T-helper 22 cell (primary cell): ENCODE data around the gene FMC1.
A peak's percentile ranks its signal among the peaks of the same experiment; 100 is the strongest.
"Not testable (repeated sequence)": the region's sequence is repeated elsewhere in the genome, so short reads cannot be mapped to it uniquely, and the experiment has no call there.

Experiments used
- DNase-seq: peaks from one replicate; pipeline ENCODE4 v3.0.0-alpha.2; 2020; ENCODE audit warnings: low read depth

Gene FMC1

DNA sequence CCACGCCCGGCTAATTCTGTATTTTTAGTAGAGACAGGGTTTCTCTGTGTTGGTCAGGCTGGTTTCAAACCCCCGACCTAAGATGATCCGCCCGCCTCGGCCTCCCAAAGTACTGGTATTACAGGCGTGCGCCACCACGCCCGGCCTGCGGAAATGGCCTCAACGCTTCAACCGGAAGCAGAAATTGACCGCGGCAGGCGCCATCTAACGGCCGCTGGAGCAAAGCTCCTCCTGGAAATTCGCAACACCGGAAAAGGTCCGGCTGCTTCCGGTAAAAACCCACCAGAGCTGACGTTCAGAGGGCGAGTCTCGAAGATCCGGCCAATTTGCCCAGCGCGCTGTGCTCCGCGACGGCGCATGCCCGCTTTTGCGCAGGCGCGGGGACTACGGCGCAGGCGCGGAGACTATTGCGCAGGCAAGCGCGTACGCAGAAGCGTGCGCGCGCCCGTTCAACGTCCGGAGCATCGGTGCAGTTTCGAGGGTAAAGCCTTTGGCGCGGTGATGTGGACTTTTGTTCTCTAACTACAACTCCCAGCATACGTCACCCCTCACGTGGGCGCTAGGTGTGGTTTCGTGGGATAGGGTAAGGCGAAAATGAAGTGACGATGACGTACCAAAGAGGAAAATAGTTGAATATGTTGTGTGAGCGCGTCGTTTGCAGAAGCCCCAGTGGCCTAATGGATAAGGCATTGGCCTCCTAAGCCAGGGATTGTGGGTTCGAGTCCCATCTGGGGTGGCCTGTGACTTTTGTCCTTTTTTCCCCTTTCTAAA is 915 bp upstream of the FMC1 start:
- DNase-seq, result peak; percentile 98

GRCh38 chr7:139340808-139341057 is 404 bp upstream of the FMC1 start:
- DNase-seq, result no peak

DNA sequence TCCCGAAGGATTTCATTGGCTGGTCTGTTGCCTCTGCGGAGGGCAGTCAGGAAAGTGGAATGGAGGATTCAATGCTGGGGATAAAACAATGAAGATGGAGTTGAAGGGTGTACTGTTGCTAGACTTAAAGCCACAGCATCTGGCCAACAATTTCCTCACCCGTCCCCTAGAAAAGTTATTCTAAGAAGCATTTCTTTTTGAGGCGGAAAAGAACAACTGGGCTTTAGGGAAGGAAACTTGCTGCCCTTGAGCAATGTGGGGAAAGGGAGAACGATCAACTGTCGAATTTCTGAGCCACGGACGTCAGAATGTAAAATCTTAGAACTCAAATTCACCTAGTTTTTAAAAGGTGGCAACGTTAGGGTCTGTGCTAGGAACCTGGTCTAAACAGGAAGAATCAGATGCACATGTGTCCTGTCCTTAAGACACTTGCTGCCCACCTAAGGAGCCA is 664 bp downstream of the FMC1 start:
- DNase-seq, result no peak

- no peak for DNase-seq
These were observed 3.9 kb downstream of the FMC1 start for GRCh38 chr7:139345042-139345441.

GRCh38 chr7:139351027-139351426 is 9.9 kb downstream of the FMC1 start:
- no peak for DNase-seq

- DNase-seq, result no peak
These were observed 13.6 kb downstream of the FMC1 start for GRCh38 chr7:139354729-139355128.

GRCh38 chr7:139355320-139355719 is 14.2 kb downstream of the FMC1 start:
- no peak for DNase-seq

- not testable (repeated sequence) for DNase-seq
These were observed 16.8 kb downstream of the FMC1 start for GRCh38 chr7:139357729-139358506.

- peak; percentile 9 for DNase-seq
These were observed 17.6 kb downstream of the FMC1 start for GRCh38 chr7:139358541-139359365.

- DNase-seq, result peak; percentile 99
These were observed 18.5 kb downstream of the FMC1 start, which contains the start of gene LUC7L2 for GRCh38 chr7:139359366-139360209. TSS of gene LUC7L2 (plus strand) at chr7:139359894. CDS start at chr7:139360262, 368 bp downstream.

DNA sequence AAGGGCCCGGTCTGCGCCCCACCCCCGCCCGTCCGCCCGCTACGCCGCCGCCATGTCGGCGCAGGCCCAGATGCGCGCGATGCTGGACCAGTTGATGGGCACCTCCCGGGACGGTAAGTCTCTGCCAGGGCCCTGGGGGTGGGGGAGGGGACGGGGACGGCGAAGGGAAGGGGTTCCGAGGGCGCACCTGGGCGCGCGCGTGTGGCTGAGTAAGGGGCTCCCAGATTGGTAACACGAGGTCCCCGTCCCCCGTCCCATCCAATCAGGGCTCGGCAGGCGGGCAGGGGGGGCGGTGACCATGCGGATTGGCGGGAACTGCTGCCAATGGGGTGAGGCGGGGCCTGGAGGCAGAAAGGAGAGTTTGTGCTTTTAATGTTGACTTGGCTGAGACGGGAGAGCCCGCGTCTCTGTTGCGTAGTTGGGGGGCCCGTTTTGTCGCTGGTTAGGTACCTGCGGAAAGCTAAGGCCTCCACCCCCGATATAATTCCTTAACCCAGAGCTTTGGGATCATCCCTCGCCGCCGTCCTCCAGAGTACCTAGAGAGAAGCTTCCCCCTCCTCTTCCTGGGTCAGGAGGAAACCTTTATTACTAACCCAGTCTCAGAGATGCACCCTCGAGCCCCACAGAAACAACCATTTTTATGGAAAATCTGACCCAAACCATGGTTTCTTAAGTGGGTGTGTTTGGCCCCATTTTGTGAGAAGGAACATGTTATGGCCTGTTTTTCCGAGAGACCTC is 19.2 kb downstream of the FMC1 start:
- DNase-seq, result peak; percentile 97

DNA sequence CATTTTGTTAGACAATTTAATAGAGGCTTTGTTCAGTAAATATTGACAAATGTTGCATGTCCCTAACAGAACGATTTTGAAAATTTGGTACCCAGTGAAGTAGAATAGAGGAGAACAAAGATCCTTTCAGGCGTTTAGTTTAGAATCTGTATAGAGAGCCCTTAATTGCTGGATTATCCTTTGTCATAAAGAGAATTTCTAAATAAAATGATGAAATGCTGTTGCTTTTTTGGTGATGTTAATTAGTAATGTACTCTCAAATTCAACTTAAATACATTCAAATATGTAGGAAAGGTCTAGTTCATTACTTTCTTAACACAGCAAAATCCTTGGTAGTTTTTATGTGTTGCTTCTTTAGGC is 19.8 kb downstream of the FMC1 start:
- no peak for DNase-seq

DNA sequence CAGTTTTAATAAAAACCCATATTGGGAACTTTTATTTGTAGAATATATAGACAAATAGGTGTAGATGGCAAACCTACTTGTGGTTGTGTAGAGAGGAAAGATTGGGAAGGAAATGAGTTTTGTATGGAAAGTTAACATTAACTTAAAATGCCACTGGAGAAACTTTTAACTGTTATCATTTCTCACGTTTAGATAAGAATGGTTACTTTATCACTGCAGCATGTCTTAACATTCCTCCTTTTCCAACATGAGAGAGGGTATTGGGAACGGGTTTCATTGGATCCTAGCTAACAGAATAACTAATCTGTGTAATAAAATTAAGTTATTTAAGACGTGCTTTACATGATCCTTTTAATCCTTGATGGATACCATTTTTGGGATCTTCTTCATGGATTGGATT is 20.4 kb downstream of the FMC1 start:
- no peak for DNase-seq

GRCh38 chr7:139362302-139362701 is 21.2 kb downstream of the FMC1 start:
- no peak for DNase-seq

DNA sequence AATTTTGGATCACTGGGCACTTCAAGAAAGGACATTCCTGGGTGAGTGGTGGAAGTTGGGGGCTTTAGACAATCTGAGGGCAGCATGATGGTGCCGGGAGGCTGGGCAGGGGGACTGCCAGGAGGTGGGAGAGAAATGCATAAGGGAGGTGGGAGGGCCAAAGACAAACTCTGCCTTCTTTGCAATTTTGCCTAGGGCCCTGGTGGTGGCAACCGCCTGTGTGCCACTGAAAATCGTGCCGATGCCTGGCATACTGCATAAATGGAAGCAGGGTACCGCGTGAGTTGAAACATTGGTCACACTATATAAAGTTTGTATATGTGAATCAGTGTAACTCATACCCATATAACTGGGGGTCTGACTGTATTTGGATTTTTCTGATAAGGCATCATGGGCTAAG is 21.8 kb downstream of the FMC1 start:
- DNase-seq, result no peak

DNA sequence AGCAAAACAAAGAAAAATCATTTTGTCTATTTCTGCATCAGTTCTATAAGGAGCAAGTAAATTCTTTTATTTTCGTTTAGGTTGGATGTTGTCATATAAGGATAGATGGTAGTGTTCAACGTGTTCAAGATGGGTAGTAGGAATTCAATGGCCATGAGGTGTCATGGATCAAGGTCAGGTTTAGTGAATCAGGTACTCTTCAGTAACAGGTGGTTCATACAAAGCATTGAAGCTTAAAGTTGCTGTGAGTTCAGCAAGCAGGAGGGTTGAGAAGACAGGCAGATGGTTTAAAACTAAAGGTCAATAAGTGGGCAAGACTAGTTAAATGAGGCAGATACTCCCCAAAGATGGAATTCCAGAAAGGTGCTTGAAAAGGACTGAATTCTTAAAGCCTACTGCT is 24.2 kb downstream of the FMC1 start:
- DNase-seq, result no peak

DNA sequence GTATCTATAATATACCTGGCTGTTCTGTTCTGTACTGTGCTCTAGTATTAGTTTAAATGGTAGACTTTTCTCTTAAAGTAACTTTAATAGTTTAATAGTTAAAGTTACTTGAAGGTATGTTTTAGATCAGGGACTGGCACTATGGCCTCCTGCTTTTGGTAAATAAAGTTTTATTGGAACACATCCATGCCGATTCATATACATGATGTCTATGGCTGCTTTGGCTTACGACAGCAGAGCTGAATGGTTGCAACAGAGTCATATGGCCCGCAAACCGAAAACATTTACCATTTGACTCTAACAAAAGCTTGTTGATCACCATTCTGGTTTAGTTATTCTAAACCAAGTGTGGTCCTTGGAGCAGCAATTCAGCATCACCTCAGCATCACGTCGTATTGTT is 25.3 kb downstream of the FMC1 start:
- DNase-seq, result no peak

- DNase-seq, result no peak
These were observed 26.5 kb downstream of the FMC1 start for GRCh38 chr7:139367438-139368155.

DNA sequence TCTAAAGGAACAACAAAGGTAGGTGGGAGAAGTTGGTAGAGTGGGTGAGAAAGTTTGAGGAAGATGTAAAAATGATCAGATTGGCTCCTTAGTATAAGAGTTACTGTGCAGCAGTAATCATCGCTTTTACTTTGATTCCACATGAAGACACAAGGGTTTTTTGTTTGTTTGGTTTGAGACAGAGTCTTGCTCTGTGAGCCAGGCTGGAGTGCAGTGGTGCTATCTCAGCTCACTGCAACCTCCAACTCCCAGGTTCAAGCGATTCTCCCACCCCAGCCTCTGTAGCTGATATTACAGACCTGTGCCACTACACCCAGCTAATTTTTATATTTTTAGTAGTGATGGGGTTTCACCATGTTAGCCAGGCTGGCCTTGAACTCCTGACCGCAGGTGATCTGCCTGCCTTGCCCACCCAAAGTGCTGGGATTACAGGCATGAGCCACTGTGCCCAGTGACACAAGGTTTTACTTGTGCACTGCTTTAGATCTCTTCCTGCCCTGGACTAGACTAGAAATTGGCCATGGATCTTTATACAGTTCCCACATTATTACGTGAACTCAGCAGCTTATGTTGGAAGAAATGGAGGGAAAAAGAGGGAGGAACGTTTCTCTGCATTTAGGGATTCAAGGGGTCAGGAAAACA is 29.3 kb downstream of the FMC1 start:
- DNase-seq, result no peak

DNA sequence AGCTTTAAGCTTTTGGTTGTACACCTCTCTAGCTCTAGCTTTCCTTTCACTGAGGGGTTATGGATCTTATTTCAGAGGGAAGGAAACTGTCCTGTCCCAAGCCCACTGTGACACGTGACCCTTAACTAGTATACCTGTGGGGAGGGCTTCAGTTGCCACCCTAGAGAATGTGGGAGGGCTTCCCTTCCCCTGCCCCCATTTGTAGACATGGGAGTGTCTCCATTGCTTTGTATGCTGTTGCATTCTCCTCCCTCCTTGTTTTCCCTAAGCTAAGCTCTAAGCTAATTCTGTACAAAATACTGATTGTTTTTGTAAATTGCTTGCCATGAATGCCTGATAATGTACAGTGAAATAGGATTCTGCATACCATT is 29.8 kb downstream of the FMC1 start:
- no peak for DNase-seq
